Smooth muscle cell (in vitro differentiated cells): ENCODE results near the gene XCL2. TPM values are rescaled to one million over a fixed set of nuclear protein-coding genes. Genes with fewer than 3 reads are reported as not detected.
"Not testable (repeated sequence)": the region's sequence is repeated elsewhere in the genome, so short reads cannot be mapped to it uniquely, and the experiment has no call there.

Source experiments
- DNase-seq: peaks from one replicate; lab custom pipeline; 2025; ENCODE audit not compliant: unreplicated experiment; lab: John Stamatoyannopoulos, UW
- H2AFZ ChIP-seq: fragments of 200-600 bp; sonication (generic); 2 replicates; pipeline ENCODE4 v1.6.0; 2016; ENCODE audit warnings: antibody characterized with exemption, low read depth, mild to moderate bottlenecking
- H3F3A ChIP-seq: fragments of 200-600 bp; sonication (generic); 2 replicates; pipeline ENCODE4 v1.6.0; 2017; ENCODE audit warnings: antibody characterized with exemption, low read depth
- H3K27ac ChIP-seq: fragments of 200-600 bp; sonication (generic); 2 replicates; pipeline ENCODE4 v1.5.1; 2016; ENCODE audit warnings: low read depth, mild to moderate bottlenecking
- H3K27me3 ChIP-seq: fragments of 200-600 bp; sonication (generic); 2 replicates; pipeline ENCODE4 v1.6.1; 2016; ENCODE audit warnings: low read depth, mild to moderate bottlenecking
- H3K36me3 ChIP-seq: fragments of 200-600 bp; sonication (generic); 2 replicates; pipeline ENCODE4 v1.5.1; 2016; ENCODE audit warnings: low read depth
- H3K4me1 ChIP-seq: fragments of 200-600 bp; sonication (generic); 2 replicates; pipeline ENCODE4 v1.5.1; 2016; ENCODE audit warnings: low read depth
- H3K4me2 ChIP-seq: fragments of 200-600 bp; sonication (generic); 2 replicates; pipeline ENCODE4 v1.6.0; 2016; ENCODE audit warnings: mild to moderate bottlenecking
- H3K4me3 ChIP-seq: fragments of 200-600 bp; sonication (generic); 2 replicates; pipeline ENCODE4 v1.5.1; 2016; ENCODE audit warnings: mild to moderate bottlenecking
- H3K79me2 ChIP-seq: fragments of 200-600 bp; sonication (generic); 2 replicates; pipeline ENCODE4 v1.6.0; 2016; ENCODE audit warnings: low read depth, mild to moderate bottlenecking
- H3K9ac ChIP-seq: fragments of 200-600 bp; sonication (generic); 2 replicates; pipeline ENCODE4 v1.6.0; 2016; ENCODE audit warnings: low read depth
- H3K9me3 ChIP-seq: fragments of 200-600 bp; sonication (generic); replicated peaks from 2 replicates; pipeline ENCODE4 v1.5.1; 2016; ENCODE audit warnings: low read depth
- H4K20me1 ChIP-seq: fragments of 200-600 bp; sonication (generic); 2 replicates; pipeline ENCODE4 v1.6.0; 2016; ENCODE audit warnings: low read depth
- WGBS: methylation state at CpG from one replicate; pipeline ENCODE4 v1.1.7; 2016; ENCODE audit warnings: low lambda C conversion rate; 5-methylcytosine and 5-hydroxymethylcytosine counted together
- polyA plus RNA-seq: library from polyadenylated mRNA; unstranded; fragments of >200 nt; fragmentation: Nextera tagmentation; extraction: Ambion mirVana; gene quantifications from 2 replicates; pipeline ENCODE4 v1.2.1, GENCODE V29; 2016
- total RNA-seq: library from RNA; depleted of rRNA; stranded (reverse); fragments of >200 nt; gene quantifications from 2 replicates; pipeline ENCODE4 v1.2.3, GENCODE V29; 2014
- TF ChIP-seq, protein P1 (sequence below): fragments of 200-600 bp; sonication (generic); IDR thresholded peaks from 2 replicates; pipeline ENCODE4 v1.5.1; 2017; ENCODE audit warnings: borderline replicate concordance, mild to moderate bottlenecking, antibody characterized with exemption; ENCODE audit not compliant: insufficient read depth, poor library complexity, severe bottlenecking

Gene XCL2
- total and polyA plus RNA-seq, 2 experiments from 2014 or later, result not detected

DNA sequence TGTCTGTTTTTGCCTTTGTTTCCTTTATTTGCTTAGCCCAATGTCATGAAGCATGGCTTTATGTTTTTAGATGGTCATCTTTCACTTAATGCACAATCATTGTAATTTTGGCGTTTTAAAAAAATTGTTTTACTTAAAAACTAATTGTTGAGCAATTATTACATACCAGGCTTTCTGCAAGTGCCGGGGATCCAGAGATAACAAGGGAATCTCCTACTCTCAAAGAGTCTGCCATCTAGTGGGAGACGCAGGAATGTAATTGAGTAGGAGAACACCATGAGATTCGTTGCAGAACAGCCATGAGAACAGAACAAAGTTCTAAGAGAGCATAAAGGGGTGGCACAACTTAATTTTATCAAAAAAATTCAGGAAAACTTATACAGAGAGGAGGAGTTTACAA is 30.4 kb upstream of the XCL2 start:
- 3% methylated on average over 4 of the region's 4 CpGs for WGBS

DNA sequence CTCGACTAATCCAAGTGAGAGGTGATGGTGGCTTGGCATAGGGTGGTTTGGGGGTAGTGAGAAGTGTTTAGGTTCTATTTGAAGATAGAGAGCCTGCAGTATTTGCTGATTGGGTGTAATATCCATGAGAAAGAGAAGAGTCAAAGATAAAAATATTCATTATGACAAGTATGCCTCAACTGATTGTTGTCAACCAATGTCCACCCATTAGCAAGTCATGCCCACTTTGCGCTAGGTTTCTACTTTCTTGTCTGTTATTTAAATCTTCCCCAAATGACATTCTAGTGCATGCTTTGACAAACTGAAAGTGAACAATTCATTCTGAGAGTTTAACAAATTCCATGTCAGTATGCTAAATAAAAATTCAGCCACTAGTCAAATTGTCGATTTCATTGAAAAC is 28.8 kb upstream of the XCL2 start:
- H3K4me2 ChIP-seq, result no peak overlapping the region
- TF ChIP-seq, protein P1, sequence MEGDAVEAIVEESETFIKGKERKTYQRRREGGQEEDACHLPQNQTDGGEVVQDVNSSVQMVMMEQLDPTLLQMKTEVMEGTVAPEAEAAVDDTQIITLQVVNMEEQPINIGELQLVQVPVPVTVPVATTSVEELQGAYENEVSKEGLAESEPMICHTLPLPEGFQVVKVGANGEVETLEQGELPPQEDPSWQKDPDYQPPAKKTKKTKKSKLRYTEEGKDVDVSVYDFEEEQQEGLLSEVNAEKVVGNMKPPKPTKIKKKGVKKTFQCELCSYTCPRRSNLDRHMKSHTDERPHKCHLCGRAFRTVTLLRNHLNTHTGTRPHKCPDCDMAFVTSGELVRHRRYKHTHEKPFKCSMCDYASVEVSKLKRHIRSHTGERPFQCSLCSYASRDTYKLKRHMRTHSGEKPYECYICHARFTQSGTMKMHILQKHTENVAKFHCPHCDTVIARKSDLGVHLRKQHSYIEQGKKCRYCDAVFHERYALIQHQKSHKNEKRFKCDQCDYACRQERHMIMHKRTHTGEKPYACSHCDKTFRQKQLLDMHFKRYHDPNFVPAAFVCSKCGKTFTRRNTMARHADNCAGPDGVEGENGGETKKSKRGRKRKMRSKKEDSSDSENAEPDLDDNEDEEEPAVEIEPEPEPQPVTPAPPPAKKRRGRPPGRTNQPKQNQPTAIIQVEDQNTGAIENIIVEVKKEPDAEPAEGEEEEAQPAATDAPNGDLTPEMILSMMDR, result no peak
- no peaks in the 10 kb centered on the region for H3K4me1 ChIP-seq
- no peak overlapping the region for H2AFZ ChIP-seq
- no peaks in the 10 kb centered on the region for H3K79me2 ChIP-seq
- WGBS, result 98% methylated on average over 3 of the region's 3 CpGs
- H3K27me3 ChIP-seq, result no peaks in the 10 kb centered on the region
- no peaks in the 10 kb centered on the region for H3F3A ChIP-seq
- no peak overlapping the region for H3K9ac ChIP-seq
- H3K4me3 ChIP-seq, result no peak overlapping the region
- H3K27ac ChIP-seq, result no peak overlapping the region
- DNase-seq, result no peak
- no peaks in the 10 kb centered on the region for H3K36me3 ChIP-seq
- H4K20me1 ChIP-seq, result no peaks in the 10 kb centered on the region
- H3K9me3 ChIP-seq, result no peaks in the 10 kb centered on the region

More for the DNA sequence above, 30.4 kb upstream of the XCL2 start:
- H4K20me1 ChIP-seq, H3K79me2 ChIP-seq, H2AFZ ChIP-seq, H3F3A ChIP-seq, H3K4me1 ChIP-seq, H3K9ac ChIP-seq, H3K27me3 ChIP-seq, H3K9me3 ChIP-seq, DNase-seq, H3K4me2 ChIP-seq, H3K36me3 ChIP-seq, H3K4me3 ChIP-seq, H3K27ac ChIP-seq: not testable (repeated sequence)
- TF ChIP-seq, protein P1, result peak; percentile 40

DNA sequence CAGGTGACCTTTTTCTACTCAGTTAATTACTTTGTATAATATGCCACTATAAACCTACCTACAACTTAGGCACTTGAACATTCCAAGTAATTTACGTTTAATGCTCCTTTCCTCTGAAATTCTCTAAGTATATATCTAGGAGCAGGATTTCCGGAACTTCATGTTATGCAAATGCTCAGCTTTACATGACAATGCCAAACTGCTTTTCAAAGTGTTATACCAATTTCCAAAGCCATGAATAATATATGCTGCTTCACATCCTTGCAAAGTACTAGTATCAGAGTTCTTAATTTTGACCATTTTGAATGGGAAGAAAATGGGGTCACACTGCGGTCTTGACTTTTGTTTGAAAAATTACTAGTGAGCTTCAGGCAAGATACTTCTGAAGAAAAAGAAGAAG is 26.9 kb upstream of the XCL2 start:
- H3K4me3 ChIP-seq, result no peak overlapping the region
- H3K9me3 ChIP-seq, result no peaks in the 10 kb centered on the region
- no peaks in the 10 kb centered on the region for H3K27me3 ChIP-seq
- H3K4me1 ChIP-seq, result no peaks in the 10 kb centered on the region
- no peaks in the 10 kb centered on the region for H3F3A ChIP-seq
- H3K36me3 ChIP-seq, result no peaks in the 10 kb centered on the region
- H3K79me2 ChIP-seq, result no peaks in the 10 kb centered on the region
- H4K20me1 ChIP-seq, result no peaks in the 10 kb centered on the region
- TF ChIP-seq, protein P1, result no peak
- no peak for DNase-seq
- WGBS, result 72% methylated on average over 3 of the region's 3 CpGs
- no peak overlapping the region for H3K27ac ChIP-seq
- H3K4me2 ChIP-seq, result no peak overlapping the region
- H3K9ac ChIP-seq, result no peak overlapping the region
- H2AFZ ChIP-seq, result no peak overlapping the region

DNA sequence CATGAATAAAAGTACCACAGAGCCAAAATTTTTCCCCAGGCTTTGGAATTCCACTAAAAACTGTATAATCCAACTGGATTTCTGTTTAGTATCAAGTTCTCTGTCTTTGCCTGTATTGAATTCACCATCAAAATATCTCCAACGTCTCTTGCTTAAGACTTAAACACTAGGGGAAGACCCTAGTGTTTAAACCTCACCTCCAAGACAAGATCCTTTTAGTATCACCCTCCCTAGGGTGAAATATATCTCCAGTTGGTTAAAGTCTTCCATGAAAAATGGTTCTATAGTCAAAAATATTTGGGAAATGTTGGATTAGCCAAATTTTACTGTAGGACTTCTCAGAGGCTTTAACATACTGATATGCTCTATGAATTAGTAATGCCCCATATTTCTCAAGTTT is 24.5 kb upstream of the XCL2 start:
- no peaks in the 10 kb centered on the region for H3K4me1 ChIP-seq
- TF ChIP-seq, protein P1, result no peak
- H3F3A ChIP-seq, result no peaks in the 10 kb centered on the region
- H3K36me3 ChIP-seq, result no peaks in the 10 kb centered on the region
- no peaks in the 10 kb centered on the region for H3K27me3 ChIP-seq
- H3K9me3 ChIP-seq, result no peaks in the 10 kb centered on the region
- DNase-seq, result no peak
- no peak overlapping the region for H2AFZ ChIP-seq
- H3K9ac ChIP-seq, result no peak overlapping the region
- WGBS, result 46% methylated on average over 1 of the region's 1 CpG
- H3K4me3 ChIP-seq, result no peak overlapping the region
- no peaks in the 10 kb centered on the region for H4K20me1 ChIP-seq
- H3K4me2 ChIP-seq, result no peak overlapping the region
- no peaks in the 10 kb centered on the region for H3K79me2 ChIP-seq
- H3K27ac ChIP-seq, result no peak overlapping the region
